ENCODE measurements around the gene KRT81.
"Not testable (repeated sequence)": the region's sequence is repeated elsewhere in the genome, so short reads cannot be mapped to it uniquely, and the experiment has no call there.

Gene KRT81

GRCh38 chr12:52274521-52275120 lies 16.7 kb downstream of the KRT81 start, which contains the start of gene KRT86:
KRT86 (plus strand) TSS chr12:52274645; CDS start chr12:52301917, 27,272 bp downstream.
- DNase-seq (ENCODE audit: low read depth): no peak

GRCh38 chr12:52271158-52271557 lies 20.2 kb downstream of the KRT81 start:
- DNase-seq (ENCODE audit: low read depth): no peak

- no peak for DNase-seq (ENCODE audit: low read depth)
Measured at GRCh38 chr12:52270541-52271070, 20.7 kb downstream of the KRT81 start.

GRCh38 chr12:52268212-52268611 lies 23.1 kb downstream of the KRT81 start:
- DNase-seq (ENCODE audit: low read depth): no peak

- DNase-seq (ENCODE audit: low read depth): no peak
Measured at GRCh38 chr12:52267699-52268098, 23.6 kb downstream of the KRT81 start.

GRCh38 chr12:52267266-52267665 lies 24.1 kb downstream of the KRT81 start:
- DNase-seq (ENCODE audit: low read depth): no peak

- DNase-seq (ENCODE audit: low read depth): no peak
Measured at GRCh38 chr12:52266514-52266913, 24.8 kb downstream of the KRT81 start.

- no peak for DNase-seq (ENCODE audit: low read depth)
Measured at GRCh38 chr12:52264435-52264825, 26.9 kb downstream of the KRT81 start.

DNA sequence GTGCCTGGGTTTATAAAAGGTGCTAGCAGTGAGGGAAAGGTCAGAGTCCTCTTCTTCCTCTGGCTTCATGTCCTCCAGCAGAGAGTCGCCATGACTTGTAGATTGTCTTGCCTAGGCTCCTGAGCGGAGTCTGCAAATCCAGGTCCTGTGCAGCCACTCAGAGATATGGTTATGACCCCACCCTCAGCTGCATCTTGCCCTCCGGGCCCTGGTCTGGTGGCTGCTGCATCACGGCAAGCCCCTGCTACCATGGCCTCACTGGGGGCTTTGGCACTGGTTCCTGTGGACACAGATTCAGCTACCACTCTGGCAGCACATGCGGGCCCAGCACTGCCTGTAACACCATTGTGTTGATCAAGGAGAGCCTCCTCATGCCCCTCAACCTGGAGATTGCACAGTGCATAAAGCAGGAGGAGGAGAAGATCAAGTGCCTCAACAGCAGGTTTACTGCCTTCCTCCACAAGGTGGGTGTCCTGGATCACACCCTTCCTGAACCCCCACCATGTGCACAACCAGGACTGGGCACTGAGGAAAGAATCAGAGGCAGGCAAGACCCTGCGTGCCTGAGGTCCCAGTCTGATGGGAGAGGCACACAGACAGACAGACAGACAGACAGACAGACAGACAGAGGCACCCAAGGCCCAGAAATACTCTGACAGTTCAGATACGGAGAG lies 27.4 kb downstream of the KRT81 start:
- no peak for DNase-seq (ENCODE audit: low read depth)

DNA sequence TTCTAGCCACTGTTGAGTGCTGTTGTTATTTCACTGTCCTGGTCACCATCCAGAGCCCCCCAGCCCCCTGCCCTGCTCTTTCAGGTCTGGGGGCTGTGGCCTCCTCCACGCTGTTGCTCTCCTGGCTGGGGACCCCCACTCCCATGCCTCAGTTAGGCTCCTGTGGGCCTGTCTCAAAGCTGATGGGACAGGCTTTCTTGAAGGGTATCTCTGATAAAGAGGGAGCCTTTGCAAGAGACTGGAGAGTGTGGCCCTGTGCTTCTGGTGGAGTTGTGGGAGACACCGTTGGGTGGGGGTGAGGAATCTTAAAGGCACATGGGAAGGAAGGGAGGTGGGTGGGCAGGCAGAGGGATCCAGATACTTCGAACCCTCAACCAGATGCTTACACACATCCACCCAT lies 29.0 kb downstream of the KRT81 start:
- no peak for DNase-seq (ENCODE audit: low read depth)

- no peak for DNase-seq (ENCODE audit: low read depth)
Measured at GRCh38 chr12:52261208-52261484, 30.2 kb downstream of the KRT81 start.

DNA sequence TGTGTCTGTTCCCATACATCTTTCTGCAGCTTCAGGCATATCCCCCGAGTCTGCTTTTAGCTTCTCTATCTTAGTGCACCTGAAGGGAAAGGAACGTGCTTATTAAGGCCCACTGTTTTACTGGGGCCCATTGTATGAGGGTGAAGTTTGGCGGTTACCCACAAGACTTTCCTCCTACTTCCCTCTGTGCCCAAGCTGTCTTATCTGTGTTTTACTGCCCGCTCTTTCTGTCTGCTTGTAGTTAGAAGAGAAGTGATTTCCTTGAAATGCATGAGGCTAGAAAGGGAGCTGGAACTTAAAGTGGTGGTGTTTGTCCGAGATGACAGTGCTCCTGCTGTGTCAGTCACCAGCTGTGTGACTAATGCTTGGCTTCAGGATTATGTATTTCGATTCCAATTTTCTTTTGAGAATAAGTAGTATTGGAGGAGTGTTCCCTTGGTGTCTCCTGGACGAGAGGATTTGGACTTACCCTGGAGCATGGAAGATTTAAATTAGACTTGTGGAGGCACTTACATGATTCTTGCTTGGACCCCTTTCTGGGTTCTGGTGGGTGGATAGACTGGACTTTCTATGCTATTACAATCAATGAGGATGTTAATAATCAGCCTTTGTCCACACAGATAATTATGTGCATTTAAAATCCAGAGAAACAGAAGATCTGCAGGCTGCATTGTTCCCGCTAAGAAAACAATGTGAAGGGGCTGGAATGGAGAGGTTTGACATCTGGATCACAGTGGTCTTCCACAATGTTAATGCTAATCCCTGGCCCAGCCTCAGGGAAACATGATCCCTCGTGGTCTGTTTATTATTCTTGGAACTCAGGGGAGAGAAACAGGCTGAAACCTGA lies 30.8 kb downstream of the KRT81 start:
- no peak for DNase-seq (ENCODE audit: low read depth)

DNA sequence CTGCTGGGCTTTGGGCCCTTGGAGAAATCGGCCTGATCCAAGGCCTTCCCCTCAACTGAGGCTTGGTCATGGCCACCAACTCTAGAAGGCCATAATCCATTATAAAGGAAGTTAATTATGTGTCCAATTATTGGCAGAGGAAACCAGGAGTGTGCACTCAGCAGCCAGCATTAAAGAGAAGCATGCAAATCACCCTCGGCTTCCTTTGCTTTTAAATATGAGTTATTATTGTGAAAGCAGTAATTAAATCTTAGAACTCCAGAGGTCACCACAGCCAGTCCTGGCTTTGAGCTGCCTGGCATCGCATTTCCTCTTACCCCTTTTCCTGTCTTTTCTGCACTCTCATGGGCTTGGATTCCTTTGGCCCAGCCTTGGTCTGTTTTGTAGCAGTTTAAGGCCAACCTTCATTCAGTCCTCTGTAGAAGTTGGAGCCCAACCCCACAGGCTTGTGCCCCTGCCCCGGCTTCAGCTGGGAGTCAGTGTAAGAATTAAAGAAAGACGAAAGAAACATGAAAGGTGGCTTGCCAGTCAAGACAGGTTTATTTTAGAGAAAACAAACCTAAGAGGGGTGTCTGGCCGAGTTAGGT lies 31.6 kb downstream of the KRT81 start:
- DNase-seq (ENCODE audit: low read depth): no peak

DNA sequence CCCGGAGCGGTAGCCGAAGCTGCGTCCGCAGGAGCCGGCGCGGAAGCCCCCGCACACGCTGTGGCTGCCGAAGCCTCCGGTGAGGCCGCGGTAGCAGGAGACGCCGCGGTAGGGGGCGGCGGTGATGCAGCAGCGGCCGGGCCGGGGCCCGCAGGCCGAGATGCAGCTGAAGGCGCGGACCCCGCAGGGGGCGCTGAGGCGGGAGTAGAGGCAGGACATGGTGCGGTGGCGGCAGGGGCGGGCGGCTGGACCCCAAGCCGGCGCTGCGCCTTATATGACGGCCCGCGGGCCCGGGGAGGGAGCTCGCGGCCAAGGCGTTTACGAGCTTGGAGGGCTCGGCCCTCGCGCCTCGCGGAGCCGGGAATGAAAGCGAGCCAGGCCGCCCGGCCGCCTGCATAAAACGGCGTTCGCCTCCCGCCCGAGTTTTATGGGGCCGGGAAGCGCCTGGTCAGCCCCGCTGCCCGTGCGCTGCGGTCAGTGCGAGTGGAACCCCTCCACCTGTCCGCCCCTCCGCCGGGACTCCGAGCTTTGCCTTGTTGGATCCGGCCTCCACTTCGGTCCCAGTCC lies 32.9 kb downstream of the KRT81 start:
- no peak for DNase-seq (ENCODE audit: low read depth)

- DNase-seq (ENCODE audit: low read depth): not testable (repeated sequence)
Measured at GRCh38 chr12:52257922-52258321, 33.4 kb downstream of the KRT81 start.

DNA sequence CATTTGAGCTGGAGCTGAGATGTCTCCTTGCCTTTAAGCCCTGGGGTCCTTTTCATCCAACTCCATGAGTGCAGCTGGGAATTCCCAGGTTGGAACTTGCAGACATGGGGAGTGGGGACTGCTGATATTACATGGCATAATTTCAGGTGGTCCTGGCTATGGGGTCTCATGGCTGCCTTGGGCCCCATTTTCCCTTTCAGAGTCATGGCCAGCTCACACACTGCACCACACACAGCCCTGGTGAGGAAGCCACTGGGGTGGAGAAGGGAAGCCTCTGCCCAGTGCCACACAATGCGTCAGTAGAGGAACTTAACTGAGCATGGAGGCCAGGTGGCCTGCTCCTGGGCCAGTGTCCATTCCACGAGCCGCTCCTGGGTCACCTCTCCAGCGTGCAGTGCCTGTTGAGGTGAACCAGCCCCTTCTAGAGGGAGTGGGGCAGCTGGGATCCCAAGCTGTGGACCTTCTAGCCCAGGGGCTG lies 34.2 kb downstream of the KRT81 start:
- DNase-seq (ENCODE audit: low read depth): no peak

DNA sequence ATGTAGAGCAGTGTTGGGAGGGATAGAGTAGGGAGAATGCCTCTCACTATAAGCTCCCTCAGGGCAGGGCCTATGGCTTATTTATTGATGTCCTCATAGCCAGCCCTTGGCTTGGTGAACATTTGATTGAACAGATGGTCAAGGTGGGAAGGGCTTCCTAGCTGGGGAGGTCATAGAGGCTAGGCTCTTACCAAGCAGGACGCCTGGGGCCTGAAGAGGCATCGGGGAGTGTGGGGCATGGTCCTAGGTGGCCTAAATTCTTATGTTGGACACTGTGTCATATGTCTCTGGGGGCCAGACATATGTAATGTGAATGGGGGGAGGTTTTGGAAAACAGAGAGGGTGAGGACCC lies 34.8 kb downstream of the KRT81 start:
- DNase-seq (ENCODE audit: low read depth): no peak

DNA sequence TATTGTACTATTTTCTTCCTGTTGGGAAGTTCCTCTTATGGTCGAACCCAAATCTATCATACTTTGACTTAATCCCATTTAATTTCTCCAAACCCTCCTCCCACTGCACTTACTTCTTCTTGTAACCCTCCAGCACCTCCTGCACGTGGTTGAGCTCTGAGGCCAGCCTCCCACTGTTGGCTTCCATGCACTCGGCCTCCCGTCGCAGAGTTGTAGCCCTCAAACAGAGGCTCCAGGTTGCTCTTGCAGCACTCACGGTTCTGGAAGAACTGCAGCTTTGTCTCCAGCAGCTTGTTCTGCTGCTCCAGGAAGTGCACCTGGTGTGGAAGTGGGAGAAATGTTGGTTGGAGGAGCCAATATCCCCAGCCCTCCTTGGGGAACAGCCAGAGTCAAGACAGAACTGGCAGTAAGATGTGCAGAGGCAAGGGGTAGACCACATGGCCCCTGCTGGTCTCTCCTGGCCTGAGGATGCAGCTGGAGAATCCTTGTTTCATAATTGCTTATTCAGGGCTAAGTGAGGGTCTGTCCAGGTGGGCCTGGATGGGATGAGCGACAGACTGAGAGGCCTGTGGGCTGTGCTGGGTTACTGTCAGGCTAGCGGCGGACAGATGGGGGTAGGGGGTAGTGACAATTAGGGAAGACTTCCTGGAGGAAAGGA lies 35.3 kb downstream of the KRT81 start:
- DNase-seq (ENCODE audit: low read depth): no peak

- no peak for DNase-seq (ENCODE audit: low read depth)
Measured at GRCh38 chr12:52254965-52255751, 36.2 kb downstream of the KRT81 start.

- no peak for DNase-seq (ENCODE audit: low read depth)
Measured at GRCh38 chr12:52254180-52254964, 37.0 kb downstream of the KRT81 start.
